ENCODE results near the gene CTDP1. TPM values are rescaled to one million over a fixed set of nuclear protein-coding genes. Genes with fewer than 3 reads are reported as not detected.

Gene CTDP1
- total RNA-seq, 1 experiment from 2014 or later, result 12.4 TPM

DNA sequence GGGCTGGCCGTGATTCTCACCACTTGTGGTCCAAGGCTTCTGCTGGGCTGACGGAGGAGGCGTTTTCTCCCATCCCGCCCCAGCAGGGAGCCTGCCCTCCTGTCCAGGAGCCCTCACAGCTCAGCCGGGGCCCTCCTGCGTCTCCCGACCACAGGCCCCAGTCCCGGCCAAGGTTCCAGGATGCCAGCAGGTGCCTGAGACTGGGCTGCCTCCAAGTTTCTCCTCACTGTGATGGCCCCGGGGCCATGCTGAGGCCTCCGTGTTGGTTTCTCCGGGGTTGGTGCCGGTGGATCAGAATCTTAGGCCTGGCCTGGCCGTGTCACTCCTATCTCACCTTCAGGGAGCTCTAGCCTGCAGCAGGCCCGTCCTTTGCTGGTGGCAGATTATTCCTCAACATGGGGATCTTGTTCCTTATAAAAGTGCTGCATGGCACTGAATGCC is 124.0 kb downstream of the CTDP1 start:
- no peak for DNase-seq (ENCODE audit: extremely low read depth, low read depth)

Other genes with a start within 250 kb of the CTDP1 start
- gene KCNG2, start 118.1 kb downstream of the CTDP1 start, total RNA-seq (2014; rRNA removed; shearing (Covaris generic)), result 5.2 and 6.0 TPM in 2 replicates

All from NCI-H460 (cell line).